Kidney (tissue), 14 donors: Measurements from ENCODE around the gene PDE1C. TPM values are rescaled to one million over a fixed set of nuclear protein-coding genes. Genes with fewer than 3 reads are reported as not detected.

Experiments used
- DNase-seq, 5 donors: peaks; one replicate each; pipeline ENCODE4 v3.0.0-alpha.2; 2013 to 2020
- FAIRE-seq: peaks from 2 replicates; lab custom pipeline; 2012; peaks lifted over from hg19 to GRCh38; lab: Jason Lieb, UNC
- H3K27ac ChIP-seq, 2 donors: one replicate each; pipeline ENCODE4 v1.7.0; 2013; ENCODE audit warnings: low read depth in 2 of 2, low read length in 2 of 2, inconsistent platforms in 1 of 2
- H3K27me3 ChIP-seq: one replicate; pipeline ENCODE4 v1.7.1; 2013; ENCODE audit warnings: low read length, inconsistent platforms; ENCODE audit not compliant: control insufficient read depth, insufficient read depth
- H3K36me3 ChIP-seq, 3 donors: one replicate each; pipeline versions ENCODE4 v1.7.0 to v1.7.1; 2013; ENCODE audit warnings: low read length in 3 of 3, control low read depth in 1 of 3, inconsistent platforms in 1 of 3; ENCODE audit not compliant: insufficient read depth in 3 of 3, control insufficient read depth in 2 of 3
- H3K4me1 ChIP-seq, 3 donors: one replicate each; pipeline versions ENCODE4 v1.7.0 to v1.7.1; 2013; ENCODE audit warnings: low read length in 3 of 3, inconsistent platforms in 1 of 3, low read depth in 1 of 3; ENCODE audit not compliant: control insufficient read depth in 2 of 3, insufficient read depth in 2 of 3
- H3K4me3 ChIP-seq, 3 donors: one replicate each; pipeline versions ENCODE4 v1.7.0 to v1.8.1; 2013; ENCODE audit warnings: low read length in 3 of 3, control low read depth in 1 of 3, inconsistent platforms in 1 of 3
- H3K9ac ChIP-seq, 3 donors: one replicate each; pipeline versions ENCODE4 v1.7.0 to v1.7.1; 2013; ENCODE audit warnings: low read length in 3 of 3, control low read depth in 1 of 3, inconsistent platforms in 1 of 3
- H3K9me3 ChIP-seq, 3 donors: one replicate each; pipeline versions ENCODE4 v1.7.0 to v1.7.1; 2013; ENCODE audit warnings: low read length in 3 of 3, control low read depth in 1 of 3, inconsistent platforms in 1 of 3; ENCODE audit not compliant: control insufficient read depth in 2 of 3, insufficient read depth in 1 of 3
- CTCF ChIP-seq: IDR thresholded peaks from 3 replicates; pipeline ENCODE4 v1.5.1; 2012; ENCODE audit warnings: mild to moderate bottlenecking, moderate library complexity, borderline replicate concordance; ENCODE audit not compliant: insufficient read depth; ENCODE audit errors: extremely low read depth
- intact Hi-C: fragments of 100-400 bp; cut with DNase I; formaldehyde crosslinking; loops from one replicate; pipeline ENCODE4 v1.11.1; 2022
- polyA plus RNA-seq: library from polyadenylated mRNA; stranded (reverse); fragments of 350-450 nt; fragmentation: Illumina TruSeq; extraction: RNeasy Lipid Tissue Mini Kit (QIAGEN cat#74804); gene quantifications from one replicate; pipeline ENCODE4 v1.2.3, GENCODE V29; 2014; ENCODE audit warnings: low read depth, low replicate concordance; ENCODE audit not compliant: insufficient read depth
- total RNA-seq: library from RNA; stranded (reverse); fragmentation: NEBNext Ultra II Directional; extraction: Animal tissue kit (Norgen Biotek cat#: 25700); gene quantifications from one replicate; pipeline ENCODE4 v1.2.1, GENCODE V29; 2021
- donor health status: control.
- donor health status: control.
- donor health status: control.
- donor health status: control.
- donor health status: control.
- donor health status: DM: yes; HTN: yes; CAD: no.
- donor health status: Normal renal cell carcinoma (clear cell type).

PDE1C gene
- total and polyA plus RNA-seq, 2 donors from 2014 or later: 3.3 to 5.5 TPM

DNA sequence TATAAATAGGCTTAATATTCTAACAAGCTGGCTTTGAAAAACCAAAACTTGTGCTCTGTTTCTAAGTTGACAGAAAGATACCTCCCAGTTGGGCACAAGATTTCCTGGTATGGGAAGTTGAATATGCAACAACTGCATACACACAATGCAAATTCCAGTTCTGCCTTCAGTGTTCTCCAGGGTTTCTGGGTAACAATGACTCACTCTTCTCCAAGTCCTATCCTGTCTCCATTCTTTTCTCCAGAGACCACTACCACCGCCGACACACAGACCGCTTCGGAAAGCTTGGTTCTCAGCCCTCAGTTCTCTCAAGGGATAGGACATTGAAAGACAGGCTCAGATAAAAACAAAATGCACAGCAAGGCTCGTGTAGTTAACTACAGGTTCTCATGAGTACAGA is 12.2 kb downstream of the PDE1C start:
- peaks cover 0 to 3% (median 0%) of the 10 kb centered on the region in 3 donors for H3K4me1 ChIP-seq
- FAIRE-seq (no peak), DNase-seq (no peak)
- H3K9ac ChIP-seq: no peak overlapping the region
- H3K9me3 ChIP-seq: no peaks in the 10 kb centered on the region
- H3K27me3 ChIP-seq: no peaks in the 10 kb centered on the region
- H3K4me3 ChIP-seq: no peak overlapping the region
- no peak overlapping the region for H3K27ac ChIP-seq
- TF ChIP-seq CTCF: no peak
- intact Hi-C loops: no loop called here
- H3K36me3 ChIP-seq: no peaks in the 10 kb centered on the region

DNA sequence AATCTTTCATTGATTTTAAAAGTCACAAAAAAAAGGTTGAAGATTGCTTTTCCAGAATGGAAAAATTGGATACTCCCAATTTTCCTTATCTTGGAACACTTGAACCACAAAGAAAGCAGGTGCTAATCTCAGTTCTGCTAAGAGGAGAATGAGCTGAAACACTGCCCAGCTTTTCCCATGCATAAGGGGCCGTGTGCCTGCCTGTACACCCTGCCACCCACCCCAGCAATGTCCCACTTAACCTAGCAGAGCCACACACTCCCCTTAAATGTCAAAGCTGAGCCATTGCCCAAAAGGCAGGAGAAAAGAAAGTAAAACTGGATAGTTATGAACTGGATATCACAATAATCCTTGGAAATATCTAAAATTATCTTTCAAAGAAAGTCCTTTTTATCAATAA is 13.4 kb downstream of the PDE1C start:
- Histone ChIP-seq H3K36me3 (no peaks in the 10 kb centered on the region), H3K4me3 (no peak overlapping the region), H3K4me1 (peaks cover 0 to 3% (median 0%) of the 10 kb centered on the region in 3 donors), H3K9me3 (no peaks in the 10 kb centered on the region), H3K27ac (no peak overlapping the region), H3K9ac (no peak overlapping the region), H3K27me3 (no peaks in the 10 kb centered on the region)
- intact Hi-C loops: no loop called here
- DNase-seq (no peak), FAIRE-seq (no peak)
- no peak for TF ChIP-seq CTCF

DNA sequence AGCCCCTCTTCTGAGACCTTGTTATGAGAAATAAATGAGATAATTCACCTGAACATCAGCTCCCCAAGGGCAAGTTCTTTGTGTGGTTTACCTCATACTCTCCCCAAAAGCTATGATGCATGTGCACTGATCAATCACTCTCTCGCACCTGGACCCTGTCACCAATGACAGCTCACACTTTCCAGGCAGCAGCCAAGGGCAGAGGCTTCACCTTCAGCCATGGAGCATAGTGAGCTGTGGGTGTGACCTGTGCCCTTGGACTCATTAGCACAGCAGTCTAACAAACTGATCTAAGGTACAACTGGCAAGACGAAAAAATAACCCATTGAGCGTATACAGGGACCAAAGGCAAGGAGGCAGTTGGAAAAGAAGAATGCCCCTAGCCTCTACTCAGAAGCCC is 17.0 kb downstream of the PDE1C start:
- DNase-seq: no peak
- no peak overlapping the region for H3K4me3 ChIP-seq
- intact Hi-C loops: no loop called here
- H3K4me1 ChIP-seq: peaks cover 0 to 3% (median 0%) of the 10 kb centered on the region in 3 donors
- H3K27ac ChIP-seq: no peak overlapping the region
- H3K36me3 ChIP-seq: no peaks in the 10 kb centered on the region
- H3K9me3 ChIP-seq: no peaks in the 10 kb centered on the region
- no peaks in the 10 kb centered on the region for H3K27me3 ChIP-seq
- no peak for TF ChIP-seq CTCF
- FAIRE-seq: no peak
- H3K9ac ChIP-seq: no peak overlapping the region

DNA sequence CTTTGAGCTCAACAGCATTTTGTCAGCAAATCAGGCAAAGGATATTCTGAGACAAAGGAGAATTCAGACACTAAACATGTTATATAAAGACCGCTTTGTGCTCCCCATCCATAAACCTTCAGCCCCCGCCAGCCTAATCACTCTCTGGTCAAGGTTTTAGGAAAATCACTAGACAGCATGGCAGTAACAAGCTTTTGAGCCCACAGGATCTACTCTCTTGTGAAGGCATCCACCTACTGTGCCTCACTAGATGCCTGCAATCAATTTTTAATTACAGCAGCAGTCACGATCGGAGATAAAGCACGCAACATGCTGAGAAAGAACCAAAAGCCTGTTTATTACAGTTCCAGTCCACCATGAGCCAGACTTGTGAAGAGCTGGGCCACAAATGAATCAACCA is 19.1 kb downstream of the PDE1C start:
- intact Hi-C loops: no loop called here
- no peak overlapping the region for H3K4me3 ChIP-seq
- FAIRE-seq (no peak), DNase-seq (peak in 3 of 5 donors; percentile 27 to 56 (median 46))
- H3K27ac ChIP-seq: no peak overlapping the region
- H3K27me3 ChIP-seq: no peaks in the 10 kb centered on the region
- no peaks in the 10 kb centered on the region for H3K4me1 ChIP-seq
- H3K36me3 ChIP-seq: no peaks in the 10 kb centered on the region
- no peak for TF ChIP-seq CTCF
- no peak overlapping the region for H3K9ac ChIP-seq
- no peaks in the 10 kb centered on the region for H3K9me3 ChIP-seq
